GM10266 (cell line): Measurements from ENCODE around the gene DEFB114.

Experiments
- DNase-seq: peaks from one replicate; pipeline ENCODE4 v3.0.0; 2012; ENCODE audit errors: extremely low spot score
- CTCF ChIP-seq: IDR thresholded peaks from 2 replicates; pipeline ENCODE4 v1.5.1; 2012; ENCODE audit warnings: mild to moderate bottlenecking, low read depth; ENCODE audit not compliant: control insufficient read depth, insufficient read depth; ENCODE audit errors: missing control alignments

DEFB114 gene

GRCh38 chr6:49919261-49919660, 44.7 kb downstream of the DEFB114 start:
- no peak for TF ChIP-seq CTCF
- DNase-seq, result no peak

- DNase-seq, result no peak
- TF ChIP-seq CTCF, result no peak
Measured at GRCh38 chr6:49918787-49919186, 45.2 kb downstream of the DEFB114 start.

GRCh38 chr6:49915035-49915434, 48.9 kb downstream of the DEFB114 start:
- no peak for TF ChIP-seq CTCF
- DNase-seq, result no peak

- DNase-seq, result no peak
- TF ChIP-seq CTCF, result no peak
Measured at GRCh38 chr6:49913636-49914375, 50.2 kb downstream of the DEFB114 start.

GRCh38 chr6:49912196-49912595, 51.8 kb downstream of the DEFB114 start:
- DNase-seq, result no peak
- TF ChIP-seq CTCF, result no peak

GRCh38 chr6:49911252-49911651, 52.7 kb downstream of the DEFB114 start:
- TF ChIP-seq CTCF, result no peak
- no peak for DNase-seq
